Hematopoietic multipotent progenitor cell treated with erythropoietin and hydrocortisone succinate and interleukin-3 and kit ligand, for 15 days (in vitro differentiated cells): Measurements from ENCODE around the gene NCAM2.
"Not testable (repeated sequence)": the region's sequence is repeated elsewhere in the genome, so short reads cannot be mapped to it uniquely, and the experiment has no call there.

ENCODE experiments used
- DNase-seq: peaks from one replicate; pipeline ENCODE4 v3.0.0-alpha.2; 2015; ENCODE audit warnings: low spot score

Gene NCAM2

GRCh38 chr21:21324297-21324696 is 326.1 kb downstream of the NCAM2 start:
- no peak for DNase-seq

- no peak for DNase-seq
Observed at GRCh38 chr21:21332492-21332891, 334.3 kb downstream of the NCAM2 start.

GRCh38 chr21:21341041-21341440 is 342.8 kb downstream of the NCAM2 start:
- DNase-seq: no peak

GRCh38 chr21:21345296-21345695 is 347.1 kb downstream of the NCAM2 start:
- DNase-seq: no peak

GRCh38 chr21:21345872-21346271 is 347.7 kb downstream of the NCAM2 start:
- DNase-seq: no peak

- no peak for DNase-seq
Observed at GRCh38 chr21:21366277-21366676, 368.1 kb downstream of the NCAM2 start.

GRCh38 chr21:21367583-21367982 is 369.4 kb downstream of the NCAM2 start:
- no peak for DNase-seq

- DNase-seq: no peak
Observed at GRCh38 chr21:21373969-21374368, 375.8 kb downstream of the NCAM2 start.

GRCh38 chr21:21383126-21383525 is 384.9 kb downstream of the NCAM2 start:
- no peak for DNase-seq

- no peak for DNase-seq
Observed at GRCh38 chr21:21384977-21385376, 386.8 kb downstream of the NCAM2 start.

- DNase-seq: no peak
Observed at GRCh38 chr21:21385404-21385803, 387.2 kb downstream of the NCAM2 start.

GRCh38 chr21:21387916-21388315 is 389.7 kb downstream of the NCAM2 start:
- DNase-seq: no peak

- DNase-seq: no peak
Observed at GRCh38 chr21:21394064-21394463, 395.9 kb downstream of the NCAM2 start.

- DNase-seq: no peak
Observed at GRCh38 chr21:21396424-21396823, 398.2 kb downstream of the NCAM2 start.

GRCh38 chr21:21397464-21397863 is 399.3 kb downstream of the NCAM2 start:
- DNase-seq: no peak

GRCh38 chr21:21401444-21401843 is 403.2 kb downstream of the NCAM2 start:
- no peak for DNase-seq

- not testable (repeated sequence) for DNase-seq
Observed at GRCh38 chr21:21402187-21402586, 404.0 kb downstream of the NCAM2 start.

- not testable (repeated sequence) for DNase-seq
Observed at GRCh38 chr21:21404261-21404660, 406.1 kb downstream of the NCAM2 start.

- DNase-seq: no peak
Observed at GRCh38 chr21:21406921-21407320, 408.7 kb downstream of the NCAM2 start.

GRCh38 chr21:21412096-21412495 is 413.9 kb downstream of the NCAM2 start:
- no peak for DNase-seq

- no peak for DNase-seq
Observed at GRCh38 chr21:21415741-21416140, 417.5 kb downstream of the NCAM2 start.

- no peak for DNase-seq
Observed at GRCh38 chr21:21434944-21435343, 436.7 kb downstream of the NCAM2 start.

GRCh38 chr21:21436012-21436534 is 437.9 kb downstream of the NCAM2 start:
- no peak for DNase-seq

- DNase-seq: no peak
Observed at GRCh38 chr21:21439761-21440160, 441.6 kb downstream of the NCAM2 start.

- no peak for DNase-seq
Observed at GRCh38 chr21:21457077-21457476, 458.9 kb downstream of the NCAM2 start.
